ENCODE measurements around the gene MFSD12.
"Not testable (repeated sequence)": the region's sequence is repeated elsewhere in the genome, so short reads cannot be mapped to it uniquely, and the experiment has no call there.

The MFSD12 gene

DNA sequence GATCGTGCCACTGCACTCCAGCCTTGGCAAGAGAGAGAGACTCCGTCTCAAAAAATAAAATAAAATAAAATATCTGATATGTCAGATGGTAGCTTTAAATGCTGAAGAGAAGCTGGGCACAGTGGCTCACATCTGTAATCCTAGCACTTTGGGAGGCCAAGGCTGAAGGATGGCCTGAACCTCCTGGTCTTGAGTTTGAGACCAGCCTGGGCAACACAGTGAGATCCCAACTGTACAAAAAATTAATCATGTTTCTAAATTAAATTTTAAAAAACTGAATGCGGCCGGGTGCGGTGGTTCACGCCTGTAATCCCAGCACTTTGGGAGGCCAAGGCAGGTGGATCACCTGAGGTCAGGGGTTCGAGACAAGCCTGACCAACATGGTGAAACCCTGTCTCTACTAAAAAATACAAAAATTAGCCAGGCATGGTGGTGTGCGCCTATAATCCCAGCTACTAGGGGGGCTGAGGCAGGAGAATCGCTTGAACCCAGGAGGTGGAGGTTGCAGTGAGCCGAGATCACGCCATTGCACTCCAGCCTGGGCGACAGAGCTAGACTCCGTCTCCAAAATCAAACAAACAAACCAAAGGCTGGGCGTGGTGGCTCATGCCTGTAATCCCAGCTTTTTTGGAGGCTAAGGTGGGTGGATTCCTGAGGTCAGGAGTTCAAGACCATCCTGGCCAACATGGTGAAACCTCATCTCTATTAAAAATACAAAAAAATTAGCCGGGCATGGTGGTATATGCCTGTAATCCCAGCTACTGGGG is 26.8 kb upstream of the MFSD12 start:
- not testable (repeated sequence) for DNase-seq (ENCODE audit: low read depth)

DNA sequence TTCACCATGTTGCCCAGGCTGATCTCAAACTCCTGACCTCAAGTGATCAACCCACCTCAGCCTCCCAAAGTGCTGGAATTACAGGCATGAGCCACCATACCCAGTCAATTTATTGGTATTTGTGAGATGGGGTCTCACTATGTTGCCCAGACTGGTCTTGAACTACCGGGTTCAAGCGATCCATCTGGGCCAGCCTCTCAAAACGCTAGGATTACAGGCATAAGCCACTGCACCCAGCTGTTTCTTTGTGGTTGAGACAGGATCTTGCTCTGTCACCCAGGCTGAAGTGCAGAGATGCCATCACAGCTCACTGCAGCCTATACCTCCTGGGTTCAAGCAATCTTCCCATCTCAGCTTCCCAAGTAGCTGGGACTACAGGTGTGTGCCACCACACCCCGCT is 24.4 kb upstream of the MFSD12 start:
- DNase-seq (ENCODE audit: low read depth) = not testable (repeated sequence)

DNA sequence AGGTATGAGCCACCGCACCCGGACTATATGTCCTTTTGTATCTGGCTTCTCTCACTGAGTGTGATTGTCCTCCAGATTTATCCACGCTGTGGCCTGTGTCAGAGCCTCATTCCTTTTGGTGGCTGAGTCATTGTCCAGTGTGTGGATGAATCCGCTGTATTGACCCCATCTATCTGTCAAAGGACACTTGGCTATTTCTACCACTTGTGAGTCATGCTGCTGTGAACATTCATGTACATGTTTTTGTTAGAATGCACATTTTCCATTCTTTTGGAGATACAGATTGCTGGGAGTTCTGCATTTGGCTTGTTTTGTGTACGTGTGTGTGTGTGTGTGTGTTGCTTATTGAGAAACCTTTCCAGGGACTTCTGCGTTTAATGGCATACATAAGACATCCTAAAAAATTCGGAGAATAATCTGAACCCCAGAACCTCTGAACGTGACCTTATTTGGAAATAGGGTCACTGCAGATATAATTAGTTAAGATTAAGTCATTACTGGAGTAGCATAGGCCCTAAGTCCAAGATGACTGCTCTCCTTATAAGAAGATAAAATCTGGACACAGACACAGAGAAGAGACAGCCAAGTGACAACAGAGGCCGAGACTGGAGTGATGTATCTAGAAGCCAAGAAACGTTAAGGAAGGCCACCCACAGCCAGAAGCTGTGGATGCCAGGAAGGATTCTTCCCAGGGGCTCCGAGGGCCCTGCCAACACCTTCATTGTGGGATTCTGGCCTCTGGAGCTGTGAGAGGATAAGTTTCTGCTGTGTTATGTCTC is 23.0 kb upstream of the MFSD12 start:
- DNase-seq (ENCODE audit: low read depth) = peak; percentile 78

DNA sequence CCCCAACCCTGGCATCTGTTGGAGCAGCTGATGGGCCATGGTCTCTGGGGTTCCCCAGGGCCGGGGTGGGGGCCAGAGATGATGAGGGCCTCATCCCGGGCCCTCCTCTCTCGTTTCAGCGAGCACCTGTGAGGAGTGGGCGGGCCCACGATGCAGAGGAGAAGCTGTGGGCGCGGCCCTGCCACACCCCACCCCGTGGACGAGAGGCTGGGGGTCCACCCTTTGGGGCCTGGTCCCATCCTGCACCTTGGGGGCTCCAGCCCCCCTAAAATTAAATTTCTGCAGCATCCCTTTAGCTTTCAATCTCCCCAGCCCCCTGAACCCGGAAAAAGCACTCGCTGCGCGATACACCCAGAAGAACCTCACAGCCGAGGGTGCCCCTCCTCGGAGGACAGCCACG is 21.0 kb upstream of the MFSD12 start:
- DNase-seq (ENCODE audit: low read depth) = no peak

DNA sequence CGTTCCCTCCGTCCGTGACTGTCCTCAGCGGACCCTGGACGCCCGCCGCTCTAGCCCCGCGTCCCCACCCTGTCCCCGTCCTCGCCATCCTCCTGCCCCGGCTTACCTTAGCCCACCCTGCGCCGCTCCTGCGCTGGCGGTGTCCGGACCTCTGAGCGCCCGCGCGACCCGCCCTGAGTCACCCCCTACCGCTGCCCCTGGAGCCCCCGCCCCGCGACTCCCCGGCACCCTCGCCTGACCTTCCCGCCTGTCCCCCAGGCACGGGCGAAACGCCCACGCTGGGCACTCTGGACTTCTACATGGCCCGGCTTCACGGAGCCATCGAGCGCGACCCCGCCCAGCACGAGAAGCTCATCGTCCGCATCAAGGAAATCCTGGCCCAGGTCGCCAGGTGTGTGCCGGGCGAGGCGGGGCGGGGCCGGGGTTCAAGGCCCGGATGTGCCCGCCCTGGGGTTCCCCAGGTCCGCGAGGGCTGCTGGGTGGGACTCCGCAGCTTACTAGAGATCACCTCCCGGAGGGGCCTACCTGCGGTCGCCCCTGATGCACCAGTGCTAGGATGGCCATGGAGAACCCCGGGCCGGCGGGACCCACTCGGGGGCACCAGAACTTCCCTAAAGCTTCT is 20.4 kb upstream of the MFSD12 start:
- no peak for DNase-seq (ENCODE audit: low read depth)

DNA sequence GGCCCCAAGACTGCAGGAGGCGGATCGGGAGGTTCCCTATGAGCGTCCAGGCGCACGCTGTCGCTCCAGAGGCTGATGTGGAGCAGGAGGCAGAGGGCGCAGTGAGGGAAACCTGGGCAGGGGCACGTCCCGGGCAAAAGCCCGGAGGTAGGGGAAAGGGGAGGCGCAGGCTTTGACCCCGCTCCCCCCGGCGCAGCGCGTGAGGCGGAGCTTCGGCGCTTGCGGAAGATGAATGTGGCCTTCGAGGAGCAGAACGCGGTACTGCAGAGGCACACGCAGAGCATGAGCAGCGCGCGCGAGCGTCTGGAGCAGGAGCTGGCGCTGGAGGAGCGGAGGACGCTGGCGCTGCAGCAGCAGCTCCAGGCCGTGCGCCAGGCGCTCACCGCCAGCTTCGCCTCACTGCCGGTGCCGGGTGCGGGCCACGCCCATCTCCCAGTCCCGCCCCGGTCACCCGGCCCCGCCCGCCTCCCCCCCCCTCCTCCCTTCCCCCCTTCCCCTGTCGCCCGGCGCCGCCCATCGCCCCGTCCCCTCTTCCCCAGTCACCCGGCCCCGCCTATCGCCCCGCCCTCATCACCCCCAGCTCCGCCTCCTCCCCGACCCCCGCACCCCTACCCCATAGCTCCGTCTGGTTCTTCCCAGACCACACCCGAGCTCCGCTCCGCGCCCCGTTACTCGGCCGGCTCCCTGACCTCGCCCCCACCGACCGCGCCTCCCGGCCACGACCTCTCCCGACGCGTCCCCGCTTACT is 19.5 kb upstream of the MFSD12 start:
- DNase-seq (ENCODE audit: low read depth) = peak; percentile 74

DNA sequence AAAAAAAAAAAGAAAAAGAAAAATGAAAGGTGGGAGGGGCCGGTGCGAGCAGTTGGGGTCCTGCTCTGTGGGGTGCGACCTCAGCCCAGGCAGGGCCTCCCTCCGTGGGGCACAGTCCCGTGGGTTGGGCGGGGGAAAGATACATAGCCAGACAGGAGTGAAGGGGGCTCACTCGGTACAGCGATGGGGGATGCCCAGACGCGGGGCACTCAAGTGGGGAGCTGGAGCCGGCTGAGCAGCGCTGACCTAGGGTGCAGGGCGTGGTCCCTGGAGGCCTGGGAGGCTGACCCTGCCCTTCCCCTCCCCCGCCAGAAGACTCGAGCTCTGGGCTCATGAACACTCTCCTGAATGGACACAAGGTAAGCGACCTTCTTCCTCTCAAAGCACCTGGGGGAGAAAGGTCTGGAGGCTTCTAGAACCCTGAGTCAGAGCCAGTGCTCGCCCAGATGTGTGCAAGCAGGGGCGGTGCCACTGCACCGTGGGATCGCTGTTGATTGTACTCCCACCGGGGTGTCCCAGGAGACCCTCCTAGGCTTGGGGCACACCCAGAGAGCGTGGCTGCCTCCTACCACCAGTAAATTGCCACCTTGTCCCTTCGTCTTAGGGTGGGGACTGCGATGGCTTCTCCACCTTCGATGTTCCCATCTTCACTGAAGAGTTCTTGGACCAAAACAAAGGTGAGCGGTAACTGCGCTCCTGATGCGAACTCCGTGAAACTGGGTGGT is 18.7 kb upstream of the MFSD12 start:
- no peak for DNase-seq (ENCODE audit: low read depth)

DNA sequence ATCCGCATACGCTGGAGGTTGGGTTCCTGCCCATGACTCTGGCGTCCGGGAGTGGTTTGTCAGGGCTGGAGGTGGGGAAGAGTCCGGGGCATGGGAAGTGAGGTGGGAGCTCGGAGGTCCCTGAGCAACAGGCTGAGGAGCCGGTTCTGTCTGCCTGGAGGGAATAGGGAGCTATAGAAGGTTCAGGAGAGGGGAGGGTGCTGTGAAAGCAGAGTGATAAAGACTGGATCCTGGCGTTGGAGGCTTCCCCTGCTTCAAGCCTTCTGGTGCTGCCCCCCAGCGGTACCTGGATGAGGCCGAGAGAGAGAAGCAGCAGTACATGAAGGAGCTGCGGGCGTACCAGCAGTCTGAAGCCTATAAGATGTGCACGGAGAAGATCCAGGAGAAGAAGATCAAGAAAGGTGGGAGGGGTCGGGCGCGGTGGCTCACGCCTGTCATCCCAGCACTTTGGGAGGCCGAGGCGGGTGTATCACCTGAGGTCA is 17.9 kb upstream of the MFSD12 start:
- no peak for DNase-seq (ENCODE audit: low read depth)

DNA sequence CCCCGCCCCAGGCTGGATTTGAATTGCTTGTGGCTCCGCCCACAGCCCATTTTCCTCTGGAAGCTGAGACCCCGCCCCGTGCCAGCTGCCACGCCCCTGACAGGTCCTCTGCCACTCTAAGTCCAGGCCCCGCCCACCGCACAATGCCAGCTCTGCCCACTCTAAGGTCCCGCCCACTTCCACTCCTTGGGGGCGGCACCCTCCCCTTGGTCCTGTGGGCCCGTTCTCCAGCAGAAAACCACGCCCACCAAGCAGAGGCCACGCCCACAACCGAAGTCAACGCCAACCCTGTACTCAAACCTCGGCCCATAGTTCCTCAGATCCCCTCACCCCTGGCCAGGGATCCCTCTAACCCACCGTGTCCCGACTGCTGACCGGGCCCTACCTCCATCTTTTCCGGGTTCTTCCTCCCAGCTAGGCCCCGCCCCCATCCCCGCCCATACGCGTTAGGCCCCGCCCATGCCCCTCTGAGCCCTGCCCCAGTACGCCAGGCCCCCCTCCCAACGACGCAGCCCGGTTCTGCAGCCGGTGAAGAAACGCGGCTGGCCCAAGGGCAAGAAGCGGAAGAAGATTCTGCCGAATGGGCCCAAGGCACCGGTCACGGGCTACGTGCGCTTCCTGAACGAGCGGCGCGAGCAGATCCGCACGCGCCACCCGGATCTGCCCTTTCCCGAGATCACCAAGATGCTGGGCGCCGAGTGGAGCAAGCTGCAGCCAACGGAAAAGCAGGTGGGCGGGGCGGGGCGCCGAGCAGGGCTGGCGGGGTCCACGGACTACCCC is 16.7 kb upstream of the MFSD12 start:
- DNase-seq (ENCODE audit: low read depth) = peak; percentile 96

DNA sequence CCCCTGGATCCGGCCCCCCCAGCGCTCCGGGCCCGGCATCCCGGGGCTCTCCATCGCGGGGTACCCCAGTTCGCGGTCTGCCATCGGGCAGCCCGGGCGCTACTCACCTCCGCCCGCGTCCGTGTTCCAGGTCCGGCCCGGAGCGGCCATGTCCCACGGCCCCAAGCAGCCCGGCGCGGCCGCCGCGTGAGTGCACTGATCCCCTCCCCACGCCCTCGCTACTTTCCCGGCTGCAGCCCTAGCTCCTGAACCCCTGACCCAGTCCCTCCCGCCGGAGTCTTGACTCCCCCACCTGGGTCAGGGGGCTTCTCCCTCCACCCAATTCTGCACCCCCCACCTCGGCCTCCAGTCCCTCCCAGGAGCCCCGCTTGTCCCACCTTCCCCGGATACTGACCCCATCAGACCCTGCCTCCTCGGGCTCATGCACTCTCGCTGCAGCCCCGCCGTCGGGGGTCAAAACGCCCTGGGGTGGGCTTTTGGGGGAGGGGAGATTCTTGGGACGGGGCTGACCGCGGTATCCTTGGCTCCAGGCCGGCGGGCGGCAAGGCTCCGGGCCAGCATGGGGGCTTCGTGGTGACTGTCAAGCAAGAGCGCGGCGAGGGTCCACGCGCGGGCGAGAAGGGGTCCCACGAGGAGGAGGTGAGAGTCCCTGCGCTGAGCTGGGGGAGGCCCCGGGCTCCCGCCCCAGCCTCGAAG is 15.9 kb upstream of the MFSD12 start:
- no peak for DNase-seq (ENCODE audit: low read depth)

DNA sequence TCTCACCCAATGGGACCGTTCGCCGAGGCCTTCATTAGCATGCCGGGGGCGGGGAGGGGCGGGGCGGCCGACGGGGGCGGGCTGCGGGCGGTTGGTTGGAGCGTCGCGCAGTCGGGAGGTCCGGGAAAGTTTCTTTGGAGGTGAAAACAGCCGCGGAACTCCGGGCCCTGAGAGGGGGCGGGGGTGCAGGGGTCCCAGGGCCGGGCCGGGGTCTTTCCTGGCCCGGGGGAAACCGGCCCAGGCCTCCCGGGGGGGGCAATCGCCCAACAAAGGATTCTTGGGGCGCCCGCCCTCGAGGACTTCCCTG is 15.4 kb upstream of the MFSD12 start, which contains the start of gene HMG20B:
TSS of gene HMG20B (plus strand) at position 90 of the 307 bp plus-strand sequence. CDS start 366 bp downstream, outside the sequence.
- no peak for DNase-seq (ENCODE audit: low read depth)

DNA sequence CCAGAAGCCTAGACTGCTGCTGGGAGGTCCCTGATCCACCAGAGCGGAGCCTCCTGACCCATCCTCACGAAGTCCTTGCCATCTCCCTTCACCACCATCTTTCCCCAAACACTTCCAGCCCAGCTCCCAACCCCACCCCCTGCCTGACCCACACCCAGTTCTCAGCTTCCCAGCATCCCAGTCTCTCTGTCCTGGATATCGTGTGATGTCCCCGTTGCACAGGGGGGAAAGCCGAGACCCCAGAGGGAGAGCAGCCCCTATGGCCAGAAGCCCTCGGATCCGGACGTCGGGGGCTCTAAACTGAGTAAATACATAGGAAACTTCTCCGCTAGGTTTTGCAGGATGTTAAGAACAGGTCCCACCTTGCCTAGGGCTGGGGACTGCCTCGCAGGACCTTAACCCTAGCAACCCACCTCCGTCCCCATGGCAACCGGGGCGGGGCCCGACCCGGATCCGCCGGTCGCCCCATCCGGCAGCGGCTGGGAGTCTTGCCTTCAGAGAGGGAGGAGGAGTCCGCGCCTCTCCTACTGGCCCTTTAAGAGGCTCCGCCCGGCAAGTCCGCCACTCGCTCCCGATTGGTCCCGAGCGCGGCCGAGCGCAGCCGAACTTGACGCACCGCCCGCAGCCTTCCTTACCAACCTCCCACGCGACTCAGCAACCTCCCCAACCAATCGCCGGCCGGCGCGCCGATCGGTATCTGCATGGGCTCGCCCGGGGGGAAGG is 14.9 kb upstream of the MFSD12 start:
- DNase-seq (ENCODE audit: low read depth) = peak; percentile 100

DNA sequence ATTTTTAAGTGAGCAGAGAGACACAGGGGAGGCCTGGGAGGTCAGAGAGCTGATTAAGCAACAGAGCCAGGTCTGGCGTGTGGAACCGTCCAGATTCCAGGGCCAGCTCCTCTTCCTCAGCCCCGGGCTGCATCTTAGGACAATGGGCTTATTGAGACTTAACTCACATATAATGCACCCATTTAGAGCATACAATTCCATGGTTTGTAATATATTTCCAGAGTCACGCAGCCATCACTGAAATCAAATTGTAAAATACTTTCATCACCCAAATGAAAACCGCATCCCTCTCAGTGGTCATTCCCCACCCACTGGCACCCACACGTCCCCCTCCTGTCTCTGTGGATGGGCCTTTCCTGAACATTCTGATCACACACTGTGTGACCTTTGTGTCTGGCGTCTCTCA is 13.2 kb upstream of the MFSD12 start:
- no peak for DNase-seq (ENCODE audit: low read depth)

DNA sequence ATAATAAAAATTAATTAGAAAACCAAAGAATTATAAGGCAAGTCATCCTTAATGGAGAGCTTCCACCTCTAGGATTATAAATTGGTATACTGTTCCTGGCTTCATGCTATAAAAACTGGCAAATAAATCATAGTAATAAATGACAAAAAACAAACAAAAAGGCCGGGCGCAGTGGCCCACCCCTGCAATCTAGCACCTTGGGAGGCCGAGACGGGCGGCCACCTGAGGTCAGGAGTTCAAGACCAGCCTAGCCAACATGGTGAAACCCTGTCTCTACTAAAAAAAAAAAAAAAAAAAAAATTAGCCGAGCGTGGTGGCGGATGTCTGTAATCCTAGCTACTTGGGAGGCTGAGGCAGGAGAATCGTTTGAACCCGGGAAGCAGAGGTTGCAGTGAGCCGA is 12.7 kb upstream of the MFSD12 start:
- not testable (repeated sequence) for DNase-seq (ENCODE audit: low read depth)

DNA sequence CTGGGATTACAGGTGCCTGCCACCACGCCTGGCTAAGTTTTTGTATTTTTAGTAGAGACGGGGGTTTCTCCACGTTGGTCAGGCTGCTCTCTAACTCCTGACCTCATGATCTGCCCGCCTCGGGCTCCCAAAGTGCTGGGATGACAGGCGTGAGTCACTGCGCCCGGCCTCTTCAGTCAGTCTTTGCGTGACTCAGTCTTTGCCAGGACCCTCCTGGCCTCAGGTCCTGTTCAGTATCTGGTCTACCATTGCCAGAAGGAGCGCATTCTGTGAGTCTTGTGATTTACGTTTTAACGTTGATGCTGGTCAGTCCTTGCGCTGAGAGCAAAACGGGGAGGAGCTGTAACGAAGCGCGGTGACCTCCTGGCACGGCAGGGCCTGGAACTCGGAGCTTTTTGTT is 7.8 kb upstream of the MFSD12 start:
- DNase-seq (ENCODE audit: low read depth) = no peak

DNA sequence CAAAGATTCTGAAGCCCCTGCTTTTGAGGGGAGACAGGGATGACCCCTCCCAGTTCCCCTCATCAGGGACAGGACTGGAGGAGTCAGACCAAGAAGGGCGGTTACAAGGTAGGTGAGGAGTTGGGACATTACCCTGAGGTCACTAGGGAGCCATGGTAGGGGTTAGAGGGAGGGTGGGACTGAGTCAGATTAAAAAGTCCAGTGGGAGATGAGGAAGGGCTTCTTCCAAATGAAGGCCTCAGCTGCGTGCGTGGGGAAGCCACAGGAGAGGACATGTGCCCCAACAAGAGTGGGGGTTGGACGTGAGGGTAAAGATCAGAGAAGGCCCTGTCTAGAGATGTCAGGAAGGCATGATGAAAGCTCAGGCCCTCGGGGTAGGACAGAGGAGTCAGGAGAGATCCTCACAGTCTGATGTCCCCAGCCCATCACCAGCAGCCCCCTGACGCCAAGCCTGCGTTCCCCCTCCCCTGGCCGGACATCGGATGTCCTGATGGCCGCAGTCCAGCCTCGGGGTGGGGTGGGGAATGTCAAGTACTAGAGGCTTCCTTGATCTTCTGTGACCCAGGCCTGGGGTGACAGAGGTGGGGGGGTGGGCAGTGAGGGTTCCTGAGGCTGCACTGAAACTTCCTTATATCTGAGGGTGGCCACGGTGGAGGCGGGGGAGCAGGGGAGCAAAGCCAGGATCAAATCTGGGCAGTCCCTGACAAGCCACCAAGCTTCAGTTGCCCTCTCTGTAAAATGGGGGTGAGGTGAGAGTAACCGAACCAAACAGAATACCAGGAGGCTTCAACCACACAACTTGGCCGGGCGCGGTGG is 6.5 kb upstream of the MFSD12 start:
- DNase-seq (ENCODE audit: low read depth) = no peak

DNA sequence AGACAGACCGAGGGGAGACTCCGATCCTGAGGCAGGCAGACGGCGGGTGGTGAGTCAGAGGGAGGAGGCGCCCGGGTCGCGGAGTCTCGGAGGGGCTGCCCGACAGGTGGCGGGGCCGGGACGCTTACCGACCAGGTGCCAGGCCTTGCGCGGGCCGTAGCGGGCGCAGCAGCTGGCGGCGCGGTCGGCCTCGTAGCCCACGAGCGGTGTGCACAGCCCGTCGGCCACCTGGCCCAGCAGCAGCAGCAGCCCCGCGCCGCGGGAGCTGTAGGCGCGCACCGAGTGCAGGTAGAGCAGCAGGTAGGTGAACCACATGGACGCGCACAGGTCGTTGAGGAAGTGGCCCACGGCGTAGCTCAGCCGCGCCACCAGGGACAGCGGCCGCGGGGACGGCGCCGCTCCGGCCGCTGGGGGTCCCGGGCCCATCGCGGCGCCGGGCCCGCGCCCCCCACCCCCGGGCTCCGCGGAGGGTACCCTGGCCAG is 367 bp downstream of the MFSD12 start:
- DNase-seq (ENCODE audit: low read depth) = no peak

DNA sequence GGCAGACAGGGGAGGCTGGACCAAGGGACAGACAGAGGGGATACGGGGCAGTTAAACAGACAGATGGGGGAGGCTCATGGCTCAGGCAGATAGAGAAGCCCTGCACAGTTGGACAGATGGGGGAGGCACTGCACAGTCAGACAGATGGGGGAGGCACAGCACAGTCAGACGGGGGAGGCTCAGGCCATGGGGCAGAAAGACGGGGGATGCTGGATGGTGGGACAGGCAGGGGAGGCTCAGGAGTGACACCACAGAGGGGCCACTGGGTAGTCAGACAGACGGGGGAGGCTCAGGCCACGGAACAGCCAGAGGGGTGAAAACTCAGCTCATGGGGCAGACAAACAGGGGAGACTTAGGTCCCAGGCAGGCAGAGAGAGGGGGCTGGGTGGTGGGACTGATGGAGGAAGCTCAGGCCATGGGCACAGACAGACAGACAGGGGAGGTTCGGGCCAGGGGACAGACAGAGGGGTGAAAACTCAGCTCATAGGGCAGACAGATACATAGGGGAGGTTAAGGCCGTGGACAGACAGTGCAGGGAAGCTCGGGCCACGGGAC is 886 bp downstream of the MFSD12 start:
- no peak for DNase-seq (ENCODE audit: low read depth)

Measured in fibroblast of the conjunctiva (primary cell).